ENCODE results near the gene PLCH2.
"Not testable (repeated sequence)": the region's sequence is repeated elsewhere in the genome, so short reads cannot be mapped to it uniquely, and the experiment has no call there.

The PLCH2 gene, protein sequence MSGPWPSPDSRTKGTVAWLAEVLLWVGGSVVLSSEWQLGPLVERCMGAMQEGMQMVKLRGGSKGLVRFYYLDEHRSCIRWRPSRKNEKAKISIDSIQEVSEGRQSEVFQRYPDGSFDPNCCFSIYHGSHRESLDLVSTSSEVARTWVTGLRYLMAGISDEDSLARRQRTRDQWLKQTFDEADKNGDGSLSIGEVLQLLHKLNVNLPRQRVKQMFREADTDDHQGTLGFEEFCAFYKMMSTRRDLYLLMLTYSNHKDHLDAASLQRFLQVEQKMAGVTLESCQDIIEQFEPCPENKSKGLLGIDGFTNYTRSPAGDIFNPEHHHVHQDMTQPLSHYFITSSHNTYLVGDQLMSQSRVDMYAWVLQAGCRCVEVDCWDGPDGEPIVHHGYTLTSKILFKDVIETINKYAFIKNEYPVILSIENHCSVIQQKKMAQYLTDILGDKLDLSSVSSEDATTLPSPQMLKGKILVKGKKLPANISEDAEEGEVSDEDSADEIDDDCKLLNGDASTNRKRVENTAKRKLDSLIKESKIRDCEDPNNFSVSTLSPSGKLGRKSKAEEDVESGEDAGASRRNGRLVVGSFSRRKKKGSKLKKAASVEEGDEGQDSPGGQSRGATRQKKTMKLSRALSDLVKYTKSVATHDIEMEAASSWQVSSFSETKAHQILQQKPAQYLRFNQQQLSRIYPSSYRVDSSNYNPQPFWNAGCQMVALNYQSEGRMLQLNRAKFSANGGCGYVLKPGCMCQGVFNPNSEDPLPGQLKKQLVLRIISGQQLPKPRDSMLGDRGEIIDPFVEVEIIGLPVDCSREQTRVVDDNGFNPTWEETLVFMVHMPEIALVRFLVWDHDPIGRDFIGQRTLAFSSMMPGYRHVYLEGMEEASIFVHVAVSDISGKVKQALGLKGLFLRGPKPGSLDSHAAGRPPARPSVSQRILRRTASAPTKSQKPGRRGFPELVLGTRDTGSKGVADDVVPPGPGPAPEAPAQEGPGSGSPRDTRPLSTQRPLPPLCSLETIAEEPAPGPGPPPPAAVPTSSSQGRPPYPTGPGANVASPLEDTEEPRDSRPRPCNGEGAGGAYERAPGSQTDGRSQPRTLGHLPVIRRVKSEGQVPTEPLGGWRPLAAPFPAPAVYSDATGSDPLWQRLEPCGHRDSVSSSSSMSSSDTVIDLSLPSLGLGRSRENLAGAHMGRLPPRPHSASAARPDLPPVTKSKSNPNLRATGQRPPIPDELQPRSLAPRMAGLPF (N-terminal part only)

GRCh38 chr1:2476061-2476999 is at the start of gene PLCH2:
Gene PLCH2, plus strand, starts transcription at chr1:2476289. Its CDS starts 300 bp downstream, at chr1:2476589.
- DNase-seq = no peak

GRCh38 chr1:2426540-2426939 is 49.5 kb upstream of the PLCH2 start:
- no peak for DNase-seq

GRCh38 chr1:2427051-2427450 is 49.0 kb upstream of the PLCH2 start:
- DNase-seq = no peak

- no peak for DNase-seq
Measured at GRCh38 chr1:2427976-2428375, 48.1 kb upstream of the PLCH2 start.

DNA sequence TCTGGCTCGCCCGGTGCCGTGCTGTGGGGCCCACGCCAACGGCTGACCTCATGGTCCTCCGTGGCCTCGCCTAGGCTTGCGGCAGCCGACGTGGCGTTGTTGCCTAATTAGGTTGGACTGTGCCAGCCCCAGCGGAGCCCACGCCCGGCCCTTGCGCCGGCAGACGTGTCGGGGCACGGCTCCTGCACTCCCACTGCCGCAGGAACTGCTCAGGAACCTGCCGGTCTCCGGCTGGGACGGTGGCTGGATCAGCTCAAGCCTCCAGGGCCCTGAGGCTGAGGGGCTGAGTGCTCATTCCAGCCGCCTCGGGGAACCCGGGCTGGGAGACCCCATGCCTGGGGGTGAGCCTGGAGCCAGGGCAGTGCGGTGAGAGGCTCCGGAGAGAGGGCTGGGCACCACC is 47.6 kb upstream of the PLCH2 start:
- DNase-seq = no peak

- DNase-seq = no peak
Measured at GRCh38 chr1:2429780-2430591, 46.1 kb upstream of the PLCH2 start.

DNA sequence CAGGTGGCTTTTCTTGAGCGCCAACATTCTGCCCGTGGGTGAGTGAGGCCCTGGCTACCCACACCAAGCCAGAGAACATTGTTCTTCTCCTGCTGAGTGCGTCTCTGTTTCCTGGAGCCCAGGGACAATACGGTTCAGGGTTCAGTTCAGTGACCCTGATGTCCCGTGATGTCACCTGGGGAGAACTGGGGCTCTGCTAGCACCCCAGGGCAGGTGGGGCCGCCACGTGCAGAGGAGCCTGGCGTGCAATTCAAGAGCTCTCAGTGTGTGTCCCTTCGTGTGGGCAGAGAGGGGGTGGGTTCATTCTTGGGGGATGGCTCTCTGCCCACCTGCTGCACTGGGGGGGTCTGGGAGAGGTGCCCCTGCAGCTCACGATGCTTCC is 45.5 kb upstream of the PLCH2 start:
- DNase-seq = no peak

DNA sequence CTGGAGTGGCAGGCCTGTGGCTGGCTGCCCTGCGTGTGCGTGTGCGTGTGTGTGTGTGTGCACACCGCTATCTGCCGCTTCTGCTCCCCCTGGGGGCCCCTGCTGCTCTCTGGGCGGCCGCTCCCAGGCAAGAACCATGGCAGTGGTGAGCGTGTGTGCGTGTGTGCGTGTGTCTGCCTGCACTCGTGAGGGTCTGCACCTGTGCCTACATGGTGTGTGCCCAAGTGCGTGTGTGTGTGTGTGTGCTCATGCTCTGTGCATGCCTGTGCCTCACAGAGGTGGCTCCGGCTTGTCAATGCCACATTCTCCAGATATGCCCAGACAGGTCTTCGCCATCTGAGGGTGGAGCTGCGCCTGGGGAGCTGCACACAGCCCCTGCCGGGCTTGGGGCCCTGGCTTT is 45.0 kb upstream of the PLCH2 start:
- DNase-seq = no peak

DNA sequence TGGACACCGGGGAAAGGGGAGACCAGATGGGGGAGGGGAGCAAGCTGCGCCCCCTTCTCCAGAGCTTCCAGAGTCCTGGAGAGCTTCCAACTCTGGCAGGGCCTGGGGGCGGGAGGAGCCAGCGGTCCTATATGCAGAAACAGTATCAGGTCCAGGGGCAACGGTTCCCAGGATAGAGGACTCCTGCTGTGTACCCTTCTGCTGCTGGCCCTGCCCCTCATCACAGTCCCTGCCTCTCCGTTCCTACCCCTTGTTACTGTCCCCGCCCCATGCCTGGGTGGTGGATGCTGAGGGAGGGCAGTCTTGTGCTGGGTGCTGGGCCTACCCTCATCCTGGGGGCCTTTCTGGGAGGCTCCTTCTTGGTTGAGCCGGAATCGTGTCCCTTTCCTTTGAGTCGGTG is 44.6 kb upstream of the PLCH2 start:
- no peak for DNase-seq

DNA sequence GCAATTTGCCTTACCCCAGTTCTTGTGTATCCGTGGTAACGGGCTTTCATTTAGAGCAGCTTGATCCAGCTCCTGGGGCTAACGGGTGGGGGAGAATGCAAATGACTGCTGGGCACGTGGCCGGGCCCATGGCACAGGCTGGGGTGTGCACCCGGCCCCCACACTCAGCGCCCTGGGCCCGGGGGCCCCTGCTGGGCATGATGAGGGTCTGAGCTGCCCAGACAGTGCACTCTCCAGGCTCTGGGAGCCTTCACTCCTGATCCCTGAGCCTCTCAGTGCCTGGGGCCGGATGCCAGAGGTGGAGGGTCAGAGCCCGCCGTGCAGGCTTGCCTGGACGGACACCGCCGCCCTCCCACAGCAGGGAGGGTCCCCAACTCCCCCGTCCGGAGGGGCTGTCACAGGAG is 43.6 kb upstream of the PLCH2 start:
- DNase-seq = no peak

DNA sequence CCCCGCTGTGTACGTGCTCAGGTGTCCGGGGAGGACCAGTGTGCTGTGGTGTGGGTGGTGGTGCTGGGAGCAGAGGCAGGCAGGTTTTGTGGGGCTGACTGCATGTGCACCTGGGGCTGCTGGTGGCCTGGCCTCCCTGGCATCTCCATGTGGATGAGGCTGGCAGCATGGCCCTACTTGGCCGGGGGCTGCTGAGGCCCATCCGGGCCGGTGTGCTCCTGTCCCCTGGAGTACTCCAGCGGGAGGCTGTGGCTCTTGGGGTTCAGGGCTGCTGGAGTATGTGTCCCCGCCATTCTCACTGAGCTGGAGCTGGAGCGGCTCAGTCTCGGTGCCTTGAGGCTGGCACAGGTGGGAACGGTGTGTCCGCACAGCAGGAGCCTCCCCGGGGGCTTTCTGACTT is 42.9 kb upstream of the PLCH2 start:
- no peak for DNase-seq

DNA sequence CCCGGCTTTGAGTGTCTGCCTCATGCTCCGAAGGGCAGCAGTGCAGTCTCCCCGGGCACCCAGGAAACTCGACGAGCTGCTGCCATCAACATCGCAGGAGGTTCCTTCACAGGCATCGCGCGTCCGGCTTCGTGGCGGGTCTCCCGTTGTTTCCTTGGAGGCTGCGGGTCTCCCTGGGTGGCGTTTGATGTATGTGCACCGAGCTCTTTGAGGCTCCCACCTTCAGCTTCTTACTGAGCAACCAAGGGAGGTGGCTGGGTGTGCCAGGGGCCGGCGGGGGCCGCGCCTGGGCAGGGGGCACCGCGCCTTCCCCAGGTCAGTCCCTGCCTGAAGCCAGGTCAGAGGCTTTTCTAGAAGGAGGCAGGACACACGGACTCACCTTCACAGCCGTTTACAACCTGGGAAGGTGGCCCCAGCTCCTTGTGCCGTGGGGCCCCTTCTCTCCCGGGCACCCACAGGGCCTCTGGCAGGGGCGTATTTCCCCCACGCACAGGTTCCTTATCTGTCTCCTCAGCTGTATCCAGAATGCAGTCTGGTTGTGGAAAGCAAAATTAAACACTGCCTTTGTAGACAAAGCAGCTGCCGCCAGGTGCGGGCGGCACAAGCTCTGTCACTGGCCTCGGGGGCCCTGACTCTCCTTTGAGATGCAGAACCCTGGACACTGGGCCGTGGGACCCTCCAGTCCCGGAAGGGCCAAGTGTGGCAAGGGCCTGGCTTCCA is 42.0 kb upstream of the PLCH2 start:
- DNase-seq = no peak

DNA sequence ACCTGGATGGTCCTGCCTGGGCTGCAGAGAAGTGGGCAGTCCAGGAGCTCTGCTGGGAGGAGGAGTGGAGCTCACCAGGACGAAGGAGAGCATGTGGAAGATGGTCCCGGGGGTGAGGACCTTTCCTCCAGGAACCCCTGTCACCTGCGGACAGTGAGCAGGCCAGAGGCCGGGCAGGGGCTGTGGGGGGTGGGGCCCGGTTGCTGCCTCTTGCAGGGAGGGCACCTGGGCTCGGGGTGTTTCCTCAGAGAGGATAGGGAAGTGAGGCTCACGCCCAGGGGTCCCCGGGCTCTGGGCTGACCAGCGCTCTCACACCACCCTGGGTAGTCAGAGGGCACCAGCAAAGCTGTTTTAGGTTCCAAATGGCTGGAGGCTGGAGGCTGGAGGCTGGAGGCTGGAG is 41.0 kb upstream of the PLCH2 start:
- no peak for DNase-seq

- no peak for DNase-seq
Measured at GRCh38 chr1:2435746-2436355, 40.2 kb upstream of the PLCH2 start.

DNA sequence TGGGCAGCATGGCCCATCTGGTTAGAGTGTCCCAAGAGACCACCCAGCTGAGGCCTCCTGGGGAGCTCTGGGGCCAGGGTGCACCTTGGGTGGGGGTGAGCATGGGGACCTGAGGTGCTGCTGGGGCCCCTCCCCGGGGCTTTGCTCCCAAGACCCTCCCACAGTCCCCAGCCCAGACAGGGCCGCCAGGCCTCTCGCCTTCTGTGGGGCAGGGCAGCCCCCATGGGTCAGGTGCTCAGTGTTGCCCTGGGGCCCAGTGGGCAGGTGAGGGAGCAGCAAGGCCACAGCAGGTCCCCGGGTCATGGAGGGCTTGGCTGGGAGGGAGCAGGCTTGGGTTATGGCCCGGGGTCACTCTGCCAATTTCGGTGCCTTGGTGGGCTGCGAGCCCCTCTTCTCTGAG is 39.2 kb upstream of the PLCH2 start:
- no peak for DNase-seq

DNA sequence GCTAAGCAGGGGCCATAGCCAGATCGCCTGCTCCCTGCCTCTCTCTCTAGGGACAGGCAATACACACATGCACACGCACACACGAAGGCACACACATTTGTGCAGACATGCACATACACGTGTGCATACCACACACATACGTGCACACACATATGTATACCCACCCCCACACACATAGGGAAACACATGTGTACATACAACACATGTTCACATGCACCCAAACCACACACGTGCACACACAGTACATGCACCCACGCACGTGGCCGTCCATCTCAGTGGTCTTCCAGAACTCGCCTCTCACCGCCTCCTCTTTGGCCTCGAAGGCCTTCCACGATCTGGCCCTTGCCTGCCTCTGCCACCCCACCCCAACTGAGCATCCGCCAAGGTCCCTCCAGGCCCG is 38.5 kb upstream of the PLCH2 start:
- DNase-seq = no peak

DNA sequence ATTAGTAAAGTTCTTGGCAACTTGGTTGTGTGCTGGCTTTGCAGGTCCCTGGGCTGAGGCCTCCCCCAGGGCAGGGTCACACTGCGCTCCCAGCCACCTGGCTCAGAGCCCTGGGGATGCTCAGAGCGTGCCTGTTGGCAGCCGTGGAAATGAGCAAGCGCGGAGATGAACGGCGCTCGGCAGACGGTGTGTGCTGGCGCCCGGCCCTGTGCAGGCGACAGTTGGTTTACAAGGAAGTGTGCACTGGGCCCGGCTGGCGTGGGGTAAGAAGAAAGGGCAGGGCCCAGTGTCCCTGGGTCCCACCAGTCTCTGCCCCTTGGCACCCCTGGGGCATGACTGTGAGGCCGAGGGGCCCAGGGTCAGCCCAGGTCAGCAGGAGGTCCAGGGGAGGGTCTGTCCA is 38.1 kb upstream of the PLCH2 start:
- DNase-seq = no peak

- DNase-seq = no peak
Measured at GRCh38 chr1:2438641-2439040, 37.4 kb upstream of the PLCH2 start.

DNA sequence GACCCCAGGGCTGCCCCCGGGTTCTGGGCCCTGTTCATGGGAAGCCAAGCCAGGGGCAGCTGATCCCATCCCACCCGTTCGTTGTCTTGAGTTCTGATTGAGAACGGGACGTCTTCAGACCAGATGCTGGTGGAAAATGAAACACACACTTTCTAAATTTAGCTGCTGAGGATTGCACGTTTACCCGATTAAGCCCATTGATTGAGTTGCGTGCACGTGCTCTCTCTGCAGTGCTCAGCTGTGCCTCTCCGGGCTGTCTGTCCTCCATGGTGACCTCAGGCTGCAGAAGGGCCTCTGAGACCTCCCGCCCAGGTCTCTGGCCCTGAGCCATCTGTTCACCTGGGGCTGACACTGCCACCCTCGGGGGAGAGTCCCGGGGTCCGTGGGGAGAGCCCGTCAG is 36.7 kb upstream of the PLCH2 start:
- DNase-seq = no peak

GRCh38 chr1:2440346-2440745 is 35.7 kb upstream of the PLCH2 start:
- DNase-seq = not testable (repeated sequence)
